ENCODE data around the gene RIPOR2.

RIPOR2 gene

DNA sequence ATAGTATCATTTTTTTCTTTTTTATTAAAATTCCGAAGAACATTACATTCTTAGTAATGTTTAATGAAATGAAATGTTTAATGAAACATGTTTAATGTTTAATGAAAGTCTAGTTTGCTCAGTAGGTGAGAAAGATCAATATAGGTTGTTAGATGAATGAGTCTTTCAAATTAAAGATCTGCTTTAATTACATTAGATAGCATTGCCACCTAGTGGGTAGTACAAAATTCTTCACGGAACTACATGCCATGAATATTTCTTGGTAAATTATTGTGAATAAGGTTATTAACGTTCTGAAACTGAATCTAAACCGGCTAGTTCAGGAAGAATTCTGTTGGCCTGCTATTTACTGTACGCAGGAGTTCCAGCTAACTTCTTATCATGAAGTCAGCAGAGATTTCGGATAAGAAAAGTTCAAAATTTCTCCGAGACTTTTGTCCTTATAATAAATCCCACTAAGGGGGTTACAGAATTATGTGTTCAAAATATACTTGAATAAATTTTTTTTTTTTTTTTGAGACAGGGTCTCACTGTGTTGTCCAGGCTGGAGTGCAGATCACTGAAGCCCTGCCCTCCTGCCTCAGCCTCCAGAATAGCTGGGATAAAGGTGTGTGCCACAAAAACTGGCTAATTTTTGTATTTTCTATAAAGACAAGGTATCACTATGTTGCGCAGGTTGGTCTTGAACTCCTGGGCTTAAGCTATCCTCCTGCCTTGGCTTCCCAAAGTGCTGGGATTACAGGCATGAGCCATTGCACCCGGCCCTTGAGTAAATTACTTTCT is 168.9 kb downstream of the RIPOR2 start:
- TF ChIP-seq, protein P1, sequence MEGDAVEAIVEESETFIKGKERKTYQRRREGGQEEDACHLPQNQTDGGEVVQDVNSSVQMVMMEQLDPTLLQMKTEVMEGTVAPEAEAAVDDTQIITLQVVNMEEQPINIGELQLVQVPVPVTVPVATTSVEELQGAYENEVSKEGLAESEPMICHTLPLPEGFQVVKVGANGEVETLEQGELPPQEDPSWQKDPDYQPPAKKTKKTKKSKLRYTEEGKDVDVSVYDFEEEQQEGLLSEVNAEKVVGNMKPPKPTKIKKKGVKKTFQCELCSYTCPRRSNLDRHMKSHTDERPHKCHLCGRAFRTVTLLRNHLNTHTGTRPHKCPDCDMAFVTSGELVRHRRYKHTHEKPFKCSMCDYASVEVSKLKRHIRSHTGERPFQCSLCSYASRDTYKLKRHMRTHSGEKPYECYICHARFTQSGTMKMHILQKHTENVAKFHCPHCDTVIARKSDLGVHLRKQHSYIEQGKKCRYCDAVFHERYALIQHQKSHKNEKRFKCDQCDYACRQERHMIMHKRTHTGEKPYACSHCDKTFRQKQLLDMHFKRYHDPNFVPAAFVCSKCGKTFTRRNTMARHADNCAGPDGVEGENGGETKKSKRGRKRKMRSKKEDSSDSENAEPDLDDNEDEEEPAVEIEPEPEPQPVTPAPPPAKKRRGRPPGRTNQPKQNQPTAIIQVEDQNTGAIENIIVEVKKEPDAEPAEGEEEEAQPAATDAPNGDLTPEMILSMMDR (IDR thresholded peaks at IDR 0.05) = peak; percentile 56

DNA sequence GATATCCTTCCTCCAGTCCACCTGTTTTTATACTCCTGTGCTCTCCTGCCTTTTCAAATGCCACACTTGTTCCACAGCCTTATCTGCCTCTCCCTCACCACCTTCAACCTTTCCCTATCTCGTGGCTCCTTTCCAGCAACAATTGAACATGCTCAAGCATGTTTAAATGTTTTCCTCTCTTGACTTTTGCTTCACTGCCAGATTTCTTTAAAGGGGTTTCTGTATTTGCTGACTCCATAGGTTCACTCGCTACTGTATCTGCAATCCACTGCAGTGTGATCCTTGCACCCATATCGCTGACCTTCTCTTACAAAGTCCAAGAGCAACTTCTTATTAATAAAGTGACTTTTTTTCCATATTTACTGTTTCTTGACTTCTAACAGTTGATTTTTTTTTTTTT is 172.2 kb downstream of the RIPOR2 start:
- TF ChIP-seq, protein P1 (IDR thresholded peaks at IDR 0.05) = no peak

DNA sequence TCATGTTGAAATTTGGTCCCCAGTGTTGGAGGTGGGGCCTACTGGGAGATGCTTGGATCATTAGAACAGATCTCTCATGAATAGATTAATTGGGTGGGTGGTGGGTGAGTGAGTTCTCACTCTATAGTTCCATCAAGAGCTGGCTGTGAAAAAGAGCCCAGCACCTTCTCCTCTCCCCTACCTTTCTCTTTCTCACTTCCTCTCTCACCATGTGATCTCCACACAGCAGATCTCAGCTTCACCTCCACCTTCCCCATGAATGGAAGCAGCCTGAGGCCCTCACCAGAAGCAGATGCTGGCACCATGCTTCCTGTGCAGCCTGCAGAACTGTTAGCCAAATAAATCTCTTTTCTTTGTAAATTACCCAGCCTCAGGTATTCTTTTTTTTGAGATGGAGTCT is 173.9 kb downstream of the RIPOR2 start:
- TF ChIP-seq, protein P1 (IDR thresholded peaks at IDR 0.05) = no peak

DNA sequence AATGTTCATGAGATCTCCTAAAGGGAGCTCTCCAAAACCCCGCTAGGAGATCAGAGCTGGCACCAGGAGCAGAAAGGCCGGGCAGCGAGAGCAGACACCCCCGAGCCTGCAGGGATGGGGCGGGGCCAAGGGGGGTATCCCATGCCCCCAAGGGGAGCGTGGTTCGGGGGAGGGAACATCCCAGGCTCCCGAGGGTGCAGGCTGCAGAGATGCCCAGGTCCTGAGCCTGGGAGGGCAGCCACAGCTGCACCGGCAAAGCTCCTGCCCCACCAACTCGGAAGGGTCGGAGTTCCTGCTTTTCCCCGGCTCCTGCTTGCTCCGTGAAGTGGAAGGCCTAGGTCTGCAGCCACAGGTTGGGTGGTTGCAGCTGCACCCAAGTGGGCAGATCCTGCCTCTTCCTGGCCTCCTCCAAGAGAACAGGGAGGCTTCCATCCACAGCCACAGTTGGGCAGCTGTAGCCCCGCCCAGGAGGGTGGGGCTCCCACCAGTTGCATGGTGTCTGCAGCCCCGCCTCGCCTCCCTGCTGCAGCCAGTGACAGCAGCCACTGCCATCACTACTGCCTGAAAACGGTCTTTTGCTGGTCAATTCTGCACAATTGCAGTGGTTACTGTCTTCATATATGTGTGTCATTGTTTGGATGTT is 174.4 kb downstream of the RIPOR2 start:
- TF ChIP-seq, protein P1 (IDR thresholded peaks at IDR 0.05) = no peak

- TF ChIP-seq, protein P1 (IDR thresholded peaks at IDR 0.05) = no peak
Measured at GRCh38 chr6:24760210-24760609, 175.6 kb downstream of the RIPOR2 start.

GRCh38 chr6:24759718-24760117 is 176.0 kb downstream of the RIPOR2 start:
- TF ChIP-seq, protein P1 (IDR thresholded peaks at IDR 0.05) = no peak

GRCh38 chr6:24757611-24758010 is 178.1 kb downstream of the RIPOR2 start:
- TF ChIP-seq, protein P1 (IDR thresholded peaks at IDR 0.05) = no peak
